T-helper 2 cell treated with Interferon-gamma antibody and Interleukin-4, amounts not matched to agents 5 μg/mL and 100 μg/mL, for 36 hours (primary cell): ENCODE data around the gene USP47.

Source experiments
- DNase-seq: peaks from one replicate; pipeline ENCODE4 v3.0.0; 2021; ENCODE audit warnings: low spot score
- H3K27ac Mint-ChIP-seq: one replicate; pipeline ENCODE4 v1.8.0; 2021; ENCODE audit warnings: mild to moderate bottlenecking, mixed read lengths
- H3K27me3 Mint-ChIP-seq: one replicate; pipeline ENCODE4 v1.8.0; 2021; ENCODE audit warnings: low read depth, mixed read lengths
- H3K36me3 Mint-ChIP-seq: one replicate; pipeline ENCODE4 v1.8.0; 2021; ENCODE audit warnings: low read depth, mixed read lengths
- H3K4me1 Mint-ChIP-seq: one replicate; pipeline ENCODE4 v1.8.0; 2021; ENCODE audit warnings: low read depth, mixed read lengths
- H3K4me3 Mint-ChIP-seq: one replicate; pipeline ENCODE4 v1.8.0; 2022; ENCODE audit warnings: mild to moderate bottlenecking, moderate library complexity, mixed read lengths
- H3K9me3 Mint-ChIP-seq: one replicate; pipeline ENCODE4 v1.8.0; 2021; ENCODE audit warnings: mixed read lengths

Gene USP47

GRCh38 chr11:11998091-11998781 lies 156.5 kb downstream of the USP47 start:
- peaks cover 8% of the 10 kb centered on the region for H3K4me1 Mint-ChIP-seq
- H3K27ac Mint-ChIP-seq, result no peak overlapping the region
- peak overlapping the region; percentile 66 for H3K4me3 Mint-ChIP-seq
- H3K27me3 Mint-ChIP-seq, result peaks cover 55% of the 10 kb centered on the region
- no peaks in the 10 kb centered on the region for H3K9me3 Mint-ChIP-seq
- DNase-seq, result peak; percentile 16
- H3K36me3 Mint-ChIP-seq, result no peaks in the 10 kb centered on the region

- Mint-ChIP-seq H3K9me3 (no peaks in the 10 kb centered on the region), H3K4me1 (peaks cover 8% of the 10 kb centered on the region), H3K4me3 (no peak overlapping the region), H3K36me3 (no peaks in the 10 kb centered on the region), H3K27ac (no peak overlapping the region), H3K27me3 (peaks cover 62% of the 10 kb centered on the region)
- no peak for DNase-seq
Observed at GRCh38 chr11:12001186-12001585, 159.4 kb downstream of the USP47 start.

GRCh38 chr11:12003336-12003735 lies 161.6 kb downstream of the USP47 start:
- H3K36me3 Mint-ChIP-seq, result no peaks in the 10 kb centered on the region
- no peak overlapping the region for H3K4me3 Mint-ChIP-seq
- no peak overlapping the region for H3K27ac Mint-ChIP-seq
- H3K9me3 Mint-ChIP-seq, result no peaks in the 10 kb centered on the region
- DNase-seq, result no peak
- peaks cover 7% of the 10 kb centered on the region for H3K4me1 Mint-ChIP-seq
- peaks cover 72% of the 10 kb centered on the region for H3K27me3 Mint-ChIP-seq

- Mint-ChIP-seq H3K4me1 (peaks cover 2% of the 10 kb centered on the region), H3K27ac (no peak overlapping the region), H3K9me3 (no peaks in the 10 kb centered on the region), H3K4me3 (no peak overlapping the region), H3K27me3 (peaks cover 70% of the 10 kb centered on the region), H3K36me3 (no peaks in the 10 kb centered on the region)
- DNase-seq, result no peak
Observed at GRCh38 chr11:12003815-12004214, 162.0 kb downstream of the USP47 start.

- H3K36me3 Mint-ChIP-seq, result no peaks in the 10 kb centered on the region
- H3K4me1 Mint-ChIP-seq, result no peaks in the 10 kb centered on the region
- no peaks in the 10 kb centered on the region for H3K9me3 Mint-ChIP-seq
- peaks cover 71% of the 10 kb centered on the region for H3K27me3 Mint-ChIP-seq
- H3K27ac Mint-ChIP-seq, result no peak overlapping the region
- DNase-seq, result no peak
- no peak overlapping the region for H3K4me3 Mint-ChIP-seq
Observed at GRCh38 chr11:12005061-12005460, 163.3 kb downstream of the USP47 start.

- Mint-ChIP-seq H3K27ac (no peak overlapping the region), H3K4me1 (no peaks in the 10 kb centered on the region), H3K27me3 (peaks cover 75% of the 10 kb centered on the region), H3K9me3 (no peaks in the 10 kb centered on the region), H3K36me3 (no peaks in the 10 kb centered on the region), H3K4me3 (no peak overlapping the region)
- no peak for DNase-seq
Observed at GRCh38 chr11:12005476-12005875, 163.7 kb downstream of the USP47 start.

- Mint-ChIP-seq H3K36me3 (no peaks in the 10 kb centered on the region), H3K9me3 (no peaks in the 10 kb centered on the region), H3K4me3 (no peak overlapping the region), H3K27ac (no peak overlapping the region), H3K27me3 (peaks cover 79% of the 10 kb centered on the region), H3K4me1 (no peaks in the 10 kb centered on the region)
- DNase-seq, result no peak
Observed at GRCh38 chr11:12006552-12007229, 164.9 kb downstream of the USP47 start.

GRCh38 chr11:12007230-12007593 lies 165.4 kb downstream of the USP47 start:
- DNase-seq, result no peak
- Mint-ChIP-seq H3K4me3 (no peak overlapping the region), H3K27me3 (peaks cover 79% of the 10 kb centered on the region), H3K27ac (no peak overlapping the region), H3K9me3 (no peaks in the 10 kb centered on the region), H3K4me1 (no peaks in the 10 kb centered on the region), H3K36me3 (no peaks in the 10 kb centered on the region)

GRCh38 chr11:12007769-12008737 lies 166.3 kb downstream of the USP47 start, which contains the start of gene DKK3:
TSS of gene DKK3 (minus strand) at chr11:12008626. CDS start at chr11:12008582, 44 bp downstream.
- no peak for DNase-seq
- Mint-ChIP-seq H3K27me3 (peaks cover 82% of the 10 kb centered on the region), H3K4me3 (peak within 1 kb of the TSS; percentile 63), H3K9me3 (no peaks in the 10 kb centered on the region), H3K4me1 (no peaks in the 10 kb centered on the region), H3K27ac (no peak within 1 kb of the TSS), H3K36me3 (no peaks in the 10 kb centered on the region)
